Astrocyte (in vitro differentiated cells and primary cell): ENCODE data around the gene RINL. TPM values are rescaled to one million over a fixed set of nuclear protein-coding genes. Genes with fewer than 3 reads are reported as not detected.

Experiments
- DNase-seq: peaks from one replicate; pipeline ENCODE4 v3.0.0-alpha.2; 2010; ENCODE audit warnings: low read depth
- FAIRE-seq: peaks from 2 replicates; lab custom pipeline; 2011; peaks lifted over from hg19 to GRCh38; lab: Jason Lieb, UNC
- H2AFZ ChIP-seq: 2 replicates; pipeline ENCODE4 v1.6.0; 2012; ENCODE audit warnings: low read depth, low read length, inconsistent platforms
- H3K27ac ChIP-seq: 2 replicates; pipeline ENCODE4 v1.5.1; 2011; ENCODE audit warnings: low read depth, low read length, inconsistent platforms
- H3K27me3 ChIP-seq: 2 replicates; pipeline ENCODE4 v1.6.0; 2011; ENCODE audit warnings: low read length, inconsistent platforms; ENCODE audit not compliant: insufficient read depth
- H3K36me3 ChIP-seq: 2 replicates; pipeline ENCODE4 v1.5.1; 2011; ENCODE audit warnings: low read length, inconsistent platforms; ENCODE audit not compliant: insufficient read depth
- H3K4me1 ChIP-seq: 2 replicates; pipeline ENCODE4 v1.5.1; 2011; ENCODE audit warnings: low read length, inconsistent platforms; ENCODE audit not compliant: insufficient read depth
- H3K4me2 ChIP-seq: 2 replicates; pipeline ENCODE4 v1.6.0; 2012; ENCODE audit warnings: low read length, inconsistent platforms
- H3K4me3 ChIP-seq: 2 replicates; pipeline ENCODE4 v1.5.1; 2011; ENCODE audit warnings: low read depth, mild to moderate bottlenecking, low read length, inconsistent platforms; ENCODE audit not compliant: insufficient read depth
- H3K79me2 ChIP-seq: 2 replicates; pipeline ENCODE4 v1.6.0; 2012; ENCODE audit warnings: mild to moderate bottlenecking, low read length, inconsistent platforms; ENCODE audit not compliant: insufficient read depth
- H3K9ac ChIP-seq: 2 replicates; pipeline ENCODE4 v1.6.0; 2012; ENCODE audit warnings: mild to moderate bottlenecking, low read length, inconsistent platforms
- H3K9me3 ChIP-seq: 2 replicates; pipeline ENCODE4 v1.5.1; 2012; ENCODE audit warnings: low read depth, mild to moderate bottlenecking, low read length, inconsistent platforms; ENCODE audit not compliant: insufficient read depth
- H4K20me1 ChIP-seq: 2 replicates; pipeline ENCODE4 v1.6.0; 2012; ENCODE audit warnings: low read length, inconsistent platforms; ENCODE audit not compliant: insufficient read depth
- H3K27ac Mint-ChIP-seq: one replicate; pipeline ENCODE4 v1.8.0; 2021; ENCODE audit warnings: mild to moderate bottlenecking, mixed read lengths; ENCODE audit not compliant: unreplicated experiment
- H3K27me3 Mint-ChIP-seq: one replicate; pipeline ENCODE4 v1.8.0; 2021; ENCODE audit warnings: low read depth, mixed read lengths; ENCODE audit not compliant: unreplicated experiment
- H3K36me3 Mint-ChIP-seq: one replicate; pipeline ENCODE4 v1.8.0; 2021; ENCODE audit warnings: low read depth, mixed read lengths; ENCODE audit not compliant: unreplicated experiment
- H3K4me1 Mint-ChIP-seq: one replicate; pipeline ENCODE4 v1.8.0; 2021; ENCODE audit warnings: low read depth, mixed read lengths; ENCODE audit not compliant: unreplicated experiment
- H3K4me3 Mint-ChIP-seq: one replicate; pipeline ENCODE4 v1.8.0; 2021; ENCODE audit warnings: mild to moderate bottlenecking, moderate library complexity, mixed read lengths; ENCODE audit not compliant: unreplicated experiment
- H3K9me3 Mint-ChIP-seq: one replicate; pipeline ENCODE4 v1.8.0; 2021; ENCODE audit warnings: mild to moderate bottlenecking, mixed read lengths; ENCODE audit not compliant: unreplicated experiment
- EZH2 ChIP-seq: IDR thresholded peaks from 2 replicates; pipeline ENCODE4 v1.6.1; 2012; ENCODE audit warnings: mild to moderate bottlenecking, low read length, inconsistent platforms; ENCODE audit not compliant: insufficient read depth
- total RNA-seq: library from RNA; stranded (reverse); gene quantifications from 2 replicates; pipeline ENCODE4 v1.2.1, GENCODE V29; 2021
- TF ChIP-seq, protein P1 (sequence below): IDR thresholded peaks from 2 replicates; pipeline ENCODE4 v1.5.1; 2011; ENCODE audit warnings: low read depth, mild to moderate bottlenecking, inconsistent platforms, low read length, moderate library complexity; ENCODE audit not compliant: insufficient read depth

Gene RINL
- total RNA-seq, 1 donor from 2014 or later = 1.3 TPM

GRCh38 chr19:38901683-38902082, 23.6 kb upstream of the RINL start:
- FAIRE-seq (no peak), DNase-seq (no peak)
- H4K20me1 ChIP-seq = peaks cover 14% of the 10 kb centered on the region
- Mint-ChIP-seq H3K27me3 (no peaks in the 10 kb centered on the region), H3K4me3 (no peak overlapping the region), H3K9me3 (peaks cover 1% of the 10 kb centered on the region), H3K27ac (no peak overlapping the region), H3K4me1 (peaks cover 4% of the 10 kb centered on the region), H3K36me3 (peaks cover 12% of the 10 kb centered on the region)
- H3K9ac ChIP-seq = no peak overlapping the region
- no peaks in the 10 kb centered on the region for H3K9me3 ChIP-seq
- H2AFZ ChIP-seq = no peak overlapping the region
- H3K4me2 ChIP-seq = no peak overlapping the region
- no peak overlapping the region for H3K27ac ChIP-seq
- H3K27me3 ChIP-seq = no peaks in the 10 kb centered on the region
- peaks cover 36% of the 10 kb centered on the region for H3K79me2 ChIP-seq
- H3K36me3 ChIP-seq = no peaks in the 10 kb centered on the region
- H3K4me3 ChIP-seq = no peak overlapping the region
- H3K4me1 ChIP-seq = peaks cover 3% of the 10 kb centered on the region
- TF ChIP-seq EZH2 = no peak
- TF ChIP-seq, protein P1, sequence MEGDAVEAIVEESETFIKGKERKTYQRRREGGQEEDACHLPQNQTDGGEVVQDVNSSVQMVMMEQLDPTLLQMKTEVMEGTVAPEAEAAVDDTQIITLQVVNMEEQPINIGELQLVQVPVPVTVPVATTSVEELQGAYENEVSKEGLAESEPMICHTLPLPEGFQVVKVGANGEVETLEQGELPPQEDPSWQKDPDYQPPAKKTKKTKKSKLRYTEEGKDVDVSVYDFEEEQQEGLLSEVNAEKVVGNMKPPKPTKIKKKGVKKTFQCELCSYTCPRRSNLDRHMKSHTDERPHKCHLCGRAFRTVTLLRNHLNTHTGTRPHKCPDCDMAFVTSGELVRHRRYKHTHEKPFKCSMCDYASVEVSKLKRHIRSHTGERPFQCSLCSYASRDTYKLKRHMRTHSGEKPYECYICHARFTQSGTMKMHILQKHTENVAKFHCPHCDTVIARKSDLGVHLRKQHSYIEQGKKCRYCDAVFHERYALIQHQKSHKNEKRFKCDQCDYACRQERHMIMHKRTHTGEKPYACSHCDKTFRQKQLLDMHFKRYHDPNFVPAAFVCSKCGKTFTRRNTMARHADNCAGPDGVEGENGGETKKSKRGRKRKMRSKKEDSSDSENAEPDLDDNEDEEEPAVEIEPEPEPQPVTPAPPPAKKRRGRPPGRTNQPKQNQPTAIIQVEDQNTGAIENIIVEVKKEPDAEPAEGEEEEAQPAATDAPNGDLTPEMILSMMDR = no peak

DNA sequence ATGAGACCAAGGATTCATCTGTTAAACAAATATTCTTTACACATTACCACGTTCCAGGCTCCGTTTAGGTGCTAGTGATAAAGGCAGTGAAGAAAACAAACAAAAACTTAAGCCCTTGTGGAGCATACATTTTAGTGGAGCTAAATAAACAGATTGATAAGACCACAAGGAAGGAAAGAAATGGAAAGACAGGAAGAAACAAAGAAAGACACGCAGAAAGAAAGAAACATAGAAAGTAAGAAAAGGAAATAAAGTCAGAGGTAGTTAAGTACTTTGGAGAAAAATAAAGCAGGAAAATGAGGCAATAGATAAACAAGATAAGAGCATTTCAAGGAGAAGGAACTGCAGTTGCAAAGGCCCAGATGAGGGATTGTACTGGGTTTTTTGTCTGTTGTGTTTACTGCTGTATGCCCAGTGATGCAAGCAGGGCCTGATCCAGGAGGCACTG, 22.7 kb upstream of the RINL start:
- Mint-ChIP-seq H3K27me3 (no peaks in the 10 kb centered on the region), H3K4me1 (peaks cover 4% of the 10 kb centered on the region), H3K4me3 (peak overlapping the region; percentile 90), H3K27ac (peak overlapping the region; percentile 60), H3K9me3 (peaks cover 1% of the 10 kb centered on the region), H3K36me3 (peaks cover 11% of the 10 kb centered on the region)
- Histone ChIP-seq H3K4me2 (peak overlapping the region; percentile 89), H3K27ac (peak overlapping the region; percentile 92), H3K27me3 (no peaks in the 10 kb centered on the region), H3K9me3 (no peaks in the 10 kb centered on the region), H3K79me2 (peaks cover 36% of the 10 kb centered on the region), H3K4me1 (peaks cover 3% of the 10 kb centered on the region), H3K9ac (peak overlapping the region; percentile 91), H4K20me1 (peaks cover 14% of the 10 kb centered on the region), H3K36me3 (no peaks in the 10 kb centered on the region), H3K4me3 (peak overlapping the region; percentile 86), H2AFZ (no peak overlapping the region)
- DNase-seq (no peak), FAIRE-seq (no peak)
- TF ChIP-seq EZH2 = no peak
- TF ChIP-seq, protein P1 = no peak

GRCh38 chr19:38900202-38900629, 22.1 kb upstream of the RINL start:
- no peak for DNase-seq
- Histone ChIP-seq H3K4me2 (peak overlapping the region; percentile 89), H3K9ac (peak overlapping the region; percentile 91), H3K36me3 (no peaks in the 10 kb centered on the region), H3K4me3 (peak overlapping the region; percentile 86), H3K9me3 (no peaks in the 10 kb centered on the region), H3K27ac (peak overlapping the region; percentile 92), H4K20me1 (peaks cover 14% of the 10 kb centered on the region), H3K79me2 (peaks cover 36% of the 10 kb centered on the region), H3K27me3 (no peaks in the 10 kb centered on the region), H2AFZ (peak overlapping the region; percentile 79), H3K4me1 (peaks cover 3% of the 10 kb centered on the region)
- peaks cover 8% of the 10 kb centered on the region for H3K36me3 Mint-ChIP-seq
- peak overlapping the region; percentile 60 for H3K27ac Mint-ChIP-seq
- H3K4me3 Mint-ChIP-seq = peak overlapping the region; percentile 90
- TF ChIP-seq, protein P1 = no peak
- TF ChIP-seq EZH2 = no peak
- H3K9me3 Mint-ChIP-seq = peaks cover 1% of the 10 kb centered on the region
- FAIRE-seq = no peak
- no peaks in the 10 kb centered on the region for H3K27me3 Mint-ChIP-seq
- peaks cover 4% of the 10 kb centered on the region for H3K4me1 Mint-ChIP-seq
